ENCODE results near the gene PTPRT.

The PTPRT gene

GRCh38 chr20:42588847-42589246, 600.9 kb downstream of the PTPRT start:
- no peak for DNase-seq
- H3K4me3 Mint-ChIP-seq = no peak overlapping the region
- H3K36me3 Mint-ChIP-seq (ENCODE audit: low read depth) = no peaks in the 10 kb centered on the region
- peaks cover 4% of the 10 kb centered on the region for H3K4me1 Mint-ChIP-seq
- peaks cover 7% of the 10 kb centered on the region for H3K27me3 Mint-ChIP-seq (ENCODE audit: low read depth, poor library complexity)
- no peak overlapping the region for H3K27ac Mint-ChIP-seq
- no peak for TF ChIP-seq CTCF (IDR thresholded peaks at IDR 0.05)
- no peaks in the 10 kb centered on the region for H3K9me3 Mint-ChIP-seq

DNA sequence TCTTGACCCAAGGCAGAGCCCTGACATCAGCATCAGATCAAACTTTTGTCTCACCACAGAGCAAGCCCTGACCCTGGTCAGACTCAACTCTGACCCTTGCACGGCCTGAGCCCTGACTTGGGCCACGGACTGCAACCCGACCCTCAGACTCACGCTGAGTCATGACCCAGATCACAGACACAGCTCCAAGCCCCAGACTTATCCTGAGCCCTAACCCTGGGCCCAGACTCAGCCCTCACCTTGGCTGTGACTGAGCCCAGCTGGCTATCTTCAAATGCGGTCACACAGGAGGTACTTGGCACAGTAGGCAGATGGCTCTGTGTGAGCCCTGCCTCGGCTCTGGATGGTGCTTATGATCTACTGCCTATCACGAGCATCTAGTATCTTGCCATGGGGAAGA, 602.3 kb downstream of the PTPRT start:
- Mint-ChIP-seq H3K9me3 (no peaks in the 10 kb centered on the region), H3K36me3 (ENCODE audit: low read depth) (no peaks in the 10 kb centered on the region), H3K4me1 (peaks cover 4% of the 10 kb centered on the region), H3K27me3 (ENCODE audit: low read depth, poor library complexity) (peaks cover 4% of the 10 kb centered on the region), H3K27ac (no peak overlapping the region), H3K4me3 (no peak overlapping the region)
- no peak for DNase-seq
- TF ChIP-seq CTCF (IDR thresholded peaks at IDR 0.05) = no peak

DNA sequence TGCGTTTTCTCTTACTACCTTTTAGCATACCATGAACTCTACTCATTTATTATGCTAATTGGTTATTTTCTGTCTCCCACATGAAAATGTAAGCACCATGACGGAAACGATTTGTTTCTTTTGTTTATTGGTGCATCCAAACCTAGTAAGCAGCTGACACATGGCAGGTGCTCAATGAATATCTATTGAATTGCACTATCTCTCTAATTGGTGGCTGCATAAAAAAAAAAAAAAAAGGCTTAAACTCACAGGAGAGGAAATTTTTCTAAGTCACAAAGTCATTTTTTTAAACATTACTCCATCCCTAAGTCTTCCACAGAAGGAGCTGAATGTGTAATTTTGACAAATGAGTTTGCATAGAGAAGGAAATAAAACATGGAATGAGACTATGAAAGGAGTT, 608.4 kb downstream of the PTPRT start:
- DNase-seq = no peak
- Mint-ChIP-seq H3K9me3 (peaks cover 6% of the 10 kb centered on the region), H3K36me3 (ENCODE audit: low read depth) (no peaks in the 10 kb centered on the region), H3K4me1 (no peaks in the 10 kb centered on the region), H3K27me3 (ENCODE audit: low read depth, poor library complexity) (peaks cover 4% of the 10 kb centered on the region), H3K27ac (no peak overlapping the region), H3K4me3 (no peak overlapping the region)
- TF ChIP-seq CTCF (IDR thresholded peaks at IDR 0.05) = no peak

DNA sequence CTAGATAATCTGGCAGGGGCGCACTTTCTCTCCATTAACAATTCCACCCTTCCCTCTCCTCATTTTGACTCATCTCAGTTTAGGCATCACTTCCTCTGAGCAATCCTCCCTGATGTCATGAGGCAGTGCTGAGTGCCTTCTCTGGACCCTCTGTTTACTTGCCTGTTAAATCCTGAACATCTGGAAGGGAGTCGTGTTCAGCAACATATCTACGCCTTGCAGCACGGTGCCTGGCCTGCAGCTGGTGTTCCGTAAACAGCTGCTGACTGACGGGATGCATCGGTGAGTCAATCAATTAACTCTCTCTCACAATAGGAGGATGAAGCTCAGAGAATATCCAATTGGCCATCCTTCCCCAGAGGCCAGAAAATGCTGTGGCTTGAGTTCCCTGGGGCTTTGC, 613.5 kb downstream of the PTPRT start:
- no peak for TF ChIP-seq CTCF (IDR thresholded peaks at IDR 0.05)
- Mint-ChIP-seq H3K27me3 (ENCODE audit: low read depth, poor library complexity) (peaks cover 7% of the 10 kb centered on the region), H3K27ac (no peak overlapping the region), H3K9me3 (peaks cover 20% of the 10 kb centered on the region), H3K36me3 (ENCODE audit: low read depth) (no peaks in the 10 kb centered on the region), H3K4me3 (no peak overlapping the region), H3K4me1 (no peaks in the 10 kb centered on the region)
- DNase-seq = no peak

DNA sequence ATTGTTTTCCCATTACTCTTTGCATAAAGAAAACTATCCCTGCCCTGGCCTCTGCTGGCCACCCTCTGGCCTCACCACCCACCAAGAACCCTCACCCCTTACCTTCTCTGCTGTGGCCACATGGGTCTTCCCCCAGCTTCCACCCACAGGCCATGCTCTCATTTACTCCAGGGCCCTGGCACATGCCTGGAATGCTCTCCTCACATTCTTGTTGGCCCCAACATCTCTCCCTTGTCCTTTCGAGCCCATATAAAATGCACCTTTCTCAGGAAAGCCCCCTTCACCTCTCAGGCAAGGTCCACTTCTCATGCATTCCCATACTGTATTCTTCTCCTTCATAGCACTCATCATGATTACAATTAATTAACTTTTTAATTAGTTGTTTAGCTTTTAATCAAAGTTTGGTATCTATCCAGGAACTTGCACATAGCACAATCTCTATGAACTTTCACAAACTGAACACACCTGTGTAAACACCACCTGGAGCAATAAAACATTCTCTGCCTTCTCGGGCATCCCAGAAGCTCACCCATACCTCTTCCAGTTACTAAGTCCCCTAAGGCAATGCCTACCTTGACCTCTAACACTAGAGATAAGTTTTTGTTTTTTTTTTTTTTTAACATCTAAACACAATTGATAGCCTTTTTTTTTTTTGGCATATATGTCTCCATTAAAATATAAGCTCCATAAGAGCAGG, 617.2 kb downstream of the PTPRT start:
- no peak for TF ChIP-seq CTCF (IDR thresholded peaks at IDR 0.05)
- Mint-ChIP-seq H3K4me3 (no peak overlapping the region), H3K36me3 (ENCODE audit: low read depth) (no peaks in the 10 kb centered on the region), H3K27me3 (ENCODE audit: low read depth, poor library complexity) (peaks cover 7% of the 10 kb centered on the region), H3K4me1 (no peaks in the 10 kb centered on the region), H3K27ac (no peak overlapping the region), H3K9me3 (peaks cover 22% of the 10 kb centered on the region)
- no peak for DNase-seq

- no peak for TF ChIP-seq CTCF (IDR thresholded peaks at IDR 0.05)
- DNase-seq = no peak
- H3K36me3 Mint-ChIP-seq (ENCODE audit: low read depth) = no peaks in the 10 kb centered on the region
- H3K9me3 Mint-ChIP-seq = peaks cover 16% of the 10 kb centered on the region
- H3K27ac Mint-ChIP-seq = no peak overlapping the region
- no peaks in the 10 kb centered on the region for H3K4me1 Mint-ChIP-seq
- H3K27me3 Mint-ChIP-seq (ENCODE audit: low read depth, poor library complexity) = peaks cover 6% of the 10 kb centered on the region
- H3K4me3 Mint-ChIP-seq = no peak overlapping the region
Observed at GRCh38 chr20:42567409-42567808, 622.3 kb downstream of the PTPRT start.

All from nephron progenitor cell (in vitro differentiated cells).